ENCODE data around the gene MSLN. TPM values are rescaled to one million over a fixed set of nuclear protein-coding genes. Genes with fewer than 3 reads are reported as not detected.

The MSLN gene
- total and polyA plus RNA-seq, 2 of the 13 experiments (the other 11 are each of a cell fraction or from before 2014, with no cell fraction given) = 2.0 to 2.3 TPM

DNA sequence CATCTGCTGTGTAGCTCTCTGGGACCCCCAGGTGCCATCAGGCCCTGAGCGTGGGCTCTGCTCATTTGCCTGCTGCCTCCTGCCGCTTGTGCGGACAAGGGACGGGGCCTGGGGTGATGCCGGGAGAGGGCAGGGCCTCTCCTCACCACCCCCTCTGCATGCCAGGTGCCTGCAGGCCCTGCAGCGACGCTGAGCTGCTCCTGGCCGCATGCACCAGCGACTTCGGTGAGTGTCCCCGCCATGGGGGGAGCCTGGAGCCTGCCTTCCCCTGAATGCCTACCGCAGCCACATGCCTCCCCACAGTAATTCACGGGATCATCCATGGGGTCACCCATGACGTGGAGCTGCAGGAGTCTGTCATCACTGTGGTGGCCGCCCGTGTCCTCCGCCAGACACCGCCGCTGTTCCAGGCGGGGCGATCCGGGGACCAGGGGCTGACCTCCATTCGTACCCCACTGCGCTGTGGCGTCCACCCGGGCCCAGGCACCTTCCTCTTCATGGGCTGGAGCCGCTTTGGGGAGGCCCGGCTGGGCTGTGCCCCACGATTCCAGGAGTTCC is 43.7 kb upstream of the MSLN start:
- no TSS peak for BruUV-seq (replicated peaks)
- ChIA-PET CTCF (ENCODE audit: low intra/inter-chr PET ratio, low total read pairs) (no interaction called here), POLR2A (interaction anchor here (1.2 to 2.4 kb wide), 5 partner anchors 8 to 44 kb away, joined by 7 to 14 read pairs (median 9); partner anchors contain the start of genes CCDC78, CIAO3, HAGHL and MSLN)
- H3K9me3 ChIP-seq (ENCODE audit: low read length) = no peaks in the 10 kb centered on the region
- DNase-seq (ENCODE audit: low spot score) (no peak), FAIRE-seq (no peak), ATAC-seq (no peak)
- TF ChIP-seq AGO2 (optimal IDR thresholded peaks at IDR 0.05; ENCODE audit: low read depth, low read length) = peak; percentile 73
- TF ChIP-seq YEATS2 (CRISPR knock-in tag; IDR thresholded peaks at IDR 0.05; ENCODE audit: borderline replicate concordance) = no peak
- TF ChIP-seq ZNF558 (CRISPR knock-in tag; IDR thresholded peaks at IDR 0.05; ENCODE audit: borderline replicate concordance) = no peak
- TF ChIP-seq SMAD9 (CRISPR knock-in tag; IDR thresholded peaks at IDR 0.05) = no peak
- TF ChIP-seq TBX2 (CRISPR knock-in tag; IDR thresholded peaks at IDR 0.05; ENCODE audit: borderline replicate concordance) = 0 out of 2 replicates have a peak, but pooled peaks have one; percentile 3
- TF ChIP-seq AGO1 (IDR thresholded peaks at IDR 0.05; ENCODE audit: low read depth, low read length, poor library complexity, severe bottlenecking) = peak; percentile 23
- TF ChIP-seq HNRNPLL (IDR thresholded peaks at IDR 0.05; ENCODE audit: low read depth, low read length, poor library complexity, severe bottlenecking) = peak; percentile 7
- in situ Hi-C loops (cut with HindIII; ENCODE audit: extremely low pct_ligation_motif_present, low pct_unique_long_range_greater_than_20kb) (no loop called here), intact Hi-C loops (cut with micrococcal nuclease; ENCODE audit: unreplicated experiment) (no loop called here)
- no peaks in the 10 kb centered on the region for H3K36me3 ChIP-seq (replicated peaks in 1 of 2; ENCODE audit: control insufficient read depth in 1 of 2, insufficient read depth in 2 of 2, low read length in 2 of 2)
- 0 out of 6 replicates have a peak overlapping the region, but pooled peaks of 1 of the 3 experiments have one; percentile 77 for H3K4me3 ChIP-seq (replicated peaks in 1 of 3; ENCODE audit: insufficient read depth in 1 of 3, low read depth in 2 of 3, low read length in 3 of 3)
- peaks cover 5% of the 10 kb centered on the region for H4K20me1 ChIP-seq (ENCODE audit: insufficient read depth, low read length)
- peaks cover 3% of the 10 kb centered on the region for H3K79me2 ChIP-seq (ENCODE audit: insufficient read depth, low read length)
- H3K4me2 ChIP-seq (ENCODE audit: low read depth, low read length) = peak overlapping the region; percentile 92; the same call in 1 of the 2 replicates
- no peak overlapping the region for H2AFZ ChIP-seq (ENCODE audit: low read length)
- H3K27ac ChIP-seq (ENCODE audit: extremely low read length, insufficient read depth, low read length) = no peak overlapping the region
- H3K4me1 ChIP-seq (ENCODE audit: insufficient read depth, low read length) = peaks cover 56% of the 10 kb centered on the region
- H3K9ac ChIP-seq (ENCODE audit: insufficient read depth, low read depth, low read length) = no peak overlapping the region
- 96% methylated on average over 5 of the region's 29 CpGs for WGBS (ENCODE audit: low lambda C conversion rate)
- no peaks in the 10 kb centered on the region for H3K27me3 ChIP-seq (ENCODE audit: control insufficient read depth in 1 of 2, insufficient read depth in 2 of 2, low read length in 2 of 2)

Data from HepG2 (cell line).